IPS-15b (cell line): ENCODE results near the gene SUSD2.
A peak's percentile ranks its signal among the peaks of the same experiment; 100 is the strongest.
"Not testable (repeated sequence)": the region's sequence is repeated elsewhere in the genome, so short reads cannot be mapped to it uniquely, and the experiment has no call there.

Source experiments
- H3K27me3 ChIP-seq: one replicate; pipeline ENCODE4 v1.6.1; 2013; ENCODE audit warnings: low read length; ENCODE audit not compliant: control insufficient read depth, insufficient read depth
- H3K36me3 ChIP-seq: one replicate; pipeline ENCODE4 v1.6.1; 2013; ENCODE audit warnings: low read length; ENCODE audit not compliant: control insufficient read depth, insufficient read depth
- H3K4me1 ChIP-seq: one replicate; pipeline ENCODE4 v1.6.1; 2013; ENCODE audit warnings: mild to moderate bottlenecking, low read length; ENCODE audit not compliant: control insufficient read depth, insufficient read depth
- H3K4me3 ChIP-seq: one replicate; pipeline ENCODE4 v1.5.1; 2013; ENCODE audit warnings: low read depth, low read length
- H3K9ac ChIP-seq: one replicate; pipeline ENCODE4 v1.6.1; 2013; ENCODE audit warnings: low read depth, mild to moderate bottlenecking, low read length
- H3K9me3 ChIP-seq: one replicate; pipeline ENCODE4 v1.6.1; 2013; ENCODE audit warnings: mild to moderate bottlenecking, low read length; ENCODE audit not compliant: control insufficient read depth, insufficient read depth

SUSD2 gene

GRCh38 chr22:24181088-24181995 is at the start of gene SUSD2:
SUSD2 (plus strand) TSS chr22:24181487; CDS start chr22:24181520, 33 bp downstream.
- Histone ChIP-seq H3K4me3 (no peak within 1 kb of the TSS), H3K9ac (peak within 1 kb of the TSS; percentile 70)

GRCh38 chr22:24133187-24133965 is 47.9 kb upstream of the SUSD2 start:
- H3K27me3 ChIP-seq, result no peaks in the 10 kb centered on the region
- H3K4me1 ChIP-seq, result no peaks in the 10 kb centered on the region
- H3K9ac ChIP-seq, result no peak overlapping the region
- peaks cover 30% of the 10 kb centered on the region for H3K36me3 ChIP-seq
- H3K4me3 ChIP-seq, result no peak overlapping the region
- no peaks in the 10 kb centered on the region for H3K9me3 ChIP-seq

More at GRCh38 chr22:24181088-24181995, at the start of gene SUSD2:
- no peaks in the 10 kb centered on the region for H3K9me3 ChIP-seq
- peaks cover 4% of the 10 kb centered on the region for H3K4me1 ChIP-seq
- peaks cover 16% of the 10 kb centered on the region for H3K36me3 ChIP-seq
- no peaks in the 10 kb centered on the region for H3K27me3 ChIP-seq

GRCh38 chr22:24134090-24134846 is 47.0 kb upstream of the SUSD2 start:
- Histone ChIP-seq H3K36me3 (peaks cover 27% of the 10 kb centered on the region), H3K27me3 (no peaks in the 10 kb centered on the region), H3K4me1 (no peaks in the 10 kb centered on the region)

GRCh38 chr22:24136533-24136932 is 44.8 kb upstream of the SUSD2 start:
- H3K4me3 ChIP-seq, H3K9ac ChIP-seq, H3K27me3 ChIP-seq, H3K9me3 ChIP-seq, H3K4me1 ChIP-seq: not testable (repeated sequence)
- H3K36me3 ChIP-seq, result peaks cover 33% of the 10 kb centered on the region

More at GRCh38 chr22:24134090-24134846, 47.0 kb upstream of the SUSD2 start:
- H3K4me3 ChIP-seq, result no peak overlapping the region
- H3K9ac ChIP-seq, result no peak overlapping the region
- H3K9me3 ChIP-seq, result no peaks in the 10 kb centered on the region

GRCh38 chr22:24137595-24137994 is 43.7 kb upstream of the SUSD2 start:
- Histone ChIP-seq H3K9ac (no peak overlapping the region), H3K9me3 (no peaks in the 10 kb centered on the region), H3K4me1 (no peaks in the 10 kb centered on the region), H3K4me3 (no peak overlapping the region), H3K36me3 (peaks cover 33% of the 10 kb centered on the region), H3K27me3 (no peaks in the 10 kb centered on the region)

- Histone ChIP-seq H3K9ac (no peak overlapping the region), H3K27me3 (no peaks in the 10 kb centered on the region), H3K4me1 (no peaks in the 10 kb centered on the region), H3K4me3 (no peak overlapping the region), H3K36me3 (peaks cover 31% of the 10 kb centered on the region), H3K9me3 (no peaks in the 10 kb centered on the region)
Measured at GRCh38 chr22:24138649-24139420, 42.5 kb upstream of the SUSD2 start.

- Histone ChIP-seq H3K4me1 (no peaks in the 10 kb centered on the region), H3K4me3 (no peak overlapping the region), H3K27me3 (no peaks in the 10 kb centered on the region), H3K9ac (no peak overlapping the region), H3K36me3 (peaks cover 25% of the 10 kb centered on the region), H3K9me3 (no peaks in the 10 kb centered on the region)
Measured at GRCh38 chr22:24140357-24140756, 40.9 kb upstream of the SUSD2 start.

- H3K9me3 ChIP-seq, result no peaks in the 10 kb centered on the region
- H3K4me1 ChIP-seq, result peaks cover 6% of the 10 kb centered on the region
- no peak overlapping the region for H3K9ac ChIP-seq
- no peak overlapping the region for H3K4me3 ChIP-seq
- H3K36me3 ChIP-seq, result peaks cover 22% of the 10 kb centered on the region
- no peaks in the 10 kb centered on the region for H3K27me3 ChIP-seq
Measured at GRCh38 chr22:24141586-24141985, 39.7 kb upstream of the SUSD2 start.

GRCh38 chr22:24142241-24142640 is 39.0 kb upstream of the SUSD2 start:
- Histone ChIP-seq H3K9ac (no peak overlapping the region), H3K4me3 (no peak overlapping the region), H3K36me3 (peaks cover 18% of the 10 kb centered on the region), H3K27me3 (no peaks in the 10 kb centered on the region), H3K4me1 (peaks cover 6% of the 10 kb centered on the region), H3K9me3 (no peaks in the 10 kb centered on the region)

- no peaks in the 10 kb centered on the region for H3K27me3 ChIP-seq
Measured at GRCh38 chr22:24142831-24143230, 38.5 kb upstream of the SUSD2 start.

More at GRCh38 chr22:24142831-24143230, 38.5 kb upstream of the SUSD2 start:
- no peaks in the 10 kb centered on the region for H3K9me3 ChIP-seq
- no peak overlapping the region for H3K4me3 ChIP-seq
- H3K4me1 ChIP-seq, result peaks cover 6% of the 10 kb centered on the region
- no peak overlapping the region for H3K9ac ChIP-seq
- peaks cover 14% of the 10 kb centered on the region for H3K36me3 ChIP-seq
